ENCODE results near the gene PTPRN2.
A peak's percentile ranks its signal among the peaks of the same experiment; 100 is the strongest.

Gene PTPRN2

GRCh38 chr7:157789094-157789493 lies 798.5 kb downstream of the PTPRN2 start:
- in situ Hi-C loops (cut with HindIII; ENCODE audit: low sequenced_read_pairs), result no loop called here
- H3K4me3 ChIP-seq (ENCODE audit: low read depth, low read length), result no peak overlapping the region
- TF ChIP-seq CTCF (IDR thresholded peaks at IDR 0.05; ENCODE audit: low read depth, low read length, missing control alignments), result no peak
- DNase-seq (ENCODE audit: low read depth), result no peak

GRCh38 chr7:157788573-157788972 lies 799.0 kb downstream of the PTPRN2 start:
- H3K4me3 ChIP-seq (ENCODE audit: low read depth, low read length), result no peak overlapping the region
- TF ChIP-seq CTCF (IDR thresholded peaks at IDR 0.05; ENCODE audit: low read depth, low read length, missing control alignments), result no peak
- in situ Hi-C loops (cut with HindIII; ENCODE audit: low sequenced_read_pairs), result no loop called here
- DNase-seq (ENCODE audit: low read depth), result no peak

GRCh38 chr7:157787275-157787701 lies 800.3 kb downstream of the PTPRN2 start:
- no peak for DNase-seq (ENCODE audit: low read depth)
- no peak for TF ChIP-seq CTCF (IDR thresholded peaks at IDR 0.05; ENCODE audit: low read depth, low read length, missing control alignments)
- in situ Hi-C loops (cut with HindIII; ENCODE audit: low sequenced_read_pairs), result no loop called here
- H3K4me3 ChIP-seq (ENCODE audit: low read depth, low read length), result no peak overlapping the region

- in situ Hi-C loops (cut with HindIII; ENCODE audit: low sequenced_read_pairs), result no loop called here
- H3K4me3 ChIP-seq (ENCODE audit: low read depth, low read length), result no peak overlapping the region
- no peak for DNase-seq (ENCODE audit: low read depth)
Measured at GRCh38 chr7:157786375-157787274, 801.0 kb downstream of the PTPRN2 start.

GRCh38 chr7:157785486-157786186 lies 802.0 kb downstream of the PTPRN2 start:
- in situ Hi-C loops (cut with HindIII; ENCODE audit: low sequenced_read_pairs), result no loop called here
- no peak for DNase-seq (ENCODE audit: low read depth)
- TF ChIP-seq CTCF (IDR thresholded peaks at IDR 0.05; ENCODE audit: low read depth, low read length, missing control alignments), result no peak
- no peak overlapping the region for H3K4me3 ChIP-seq (ENCODE audit: low read depth, low read length)

More at GRCh38 chr7:157786375-157787274, 801.0 kb downstream of the PTPRN2 start:
- no peak for TF ChIP-seq CTCF (IDR thresholded peaks at IDR 0.05; ENCODE audit: low read depth, low read length, missing control alignments)

GRCh38 chr7:157784979-157785441 lies 802.6 kb downstream of the PTPRN2 start:
- in situ Hi-C loops (cut with HindIII; ENCODE audit: low sequenced_read_pairs), result no loop called here
- no peak for TF ChIP-seq CTCF (IDR thresholded peaks at IDR 0.05; ENCODE audit: low read depth, low read length, missing control alignments)
- peak; percentile 86 for DNase-seq (ENCODE audit: low read depth)
- no peak overlapping the region for H3K4me3 ChIP-seq (ENCODE audit: low read depth, low read length)

Measured in astrocyte of the cerebellum (primary cell).